HAP-1 (cell line): Measurements from ENCODE around the gene LMTK3.

Source experiments
- DNase-seq, 2 experiments: peaks; one replicate each; pipeline ENCODE4 v3.0.0-alpha.2; 2016 to 2020; ENCODE audit warnings: low spot score in 2 of 2
- H3K27me3 ChIP-seq: fragments of 250-450 bp; sonication (Bioruptor Pico); 2 replicates; pipeline ENCODE4 v1.5.1; 2020; ENCODE audit warnings: low read depth, mild to moderate bottlenecking, moderate library complexity
- H3K36me3 ChIP-seq: fragments of 250-450 bp; sonication (Bioruptor Pico); replicated peaks from 2 replicates; pipeline ENCODE4 v1.5.1; 2020; ENCODE audit warnings: mild to moderate bottlenecking
- H3K4me1 ChIP-seq: fragments of 250-450 bp; sonication (Bioruptor Pico); 2 replicates; pipeline ENCODE4 v1.5.1; 2020; ENCODE audit warnings: mild to moderate bottlenecking
- H3K4me3 ChIP-seq: fragments of 250-450 bp; sonication (Bioruptor Pico); 2 replicates; pipeline ENCODE4 v1.5.1; 2020; ENCODE audit warnings: mild to moderate bottlenecking, moderate library complexity
- H3K9me3 ChIP-seq: fragments of 250-450 bp; sonication (Bioruptor Pico); 2 replicates; pipeline ENCODE4 v1.5.1; 2020; ENCODE audit warnings: mild to moderate bottlenecking, moderate library complexity
- in situ Hi-C: fragments of 300-500 bp; cut with MboI; formaldehyde crosslinking; loops from 3 replicates; pipeline ENCODE4 v1.14.3; 2020; ENCODE audit warnings: low sequenced_read_pairs, inconsistent platforms, mixed read lengths

Gene LMTK3

GRCh38 chr19:48481846-48482639 lies 29.6 kb downstream of the LMTK3 start:
- no peaks in the 10 kb centered on the region for H3K9me3 ChIP-seq
- no peaks in the 10 kb centered on the region for H3K4me1 ChIP-seq
- H3K4me3 ChIP-seq, result no peak overlapping the region
- no peak for DNase-seq
- peaks cover 29% of the 10 kb centered on the region for H3K36me3 ChIP-seq
- in situ Hi-C loops, result no loop called here
- H3K27me3 ChIP-seq, result no peaks in the 10 kb centered on the region

- H3K9me3 ChIP-seq, result no peaks in the 10 kb centered on the region
- DNase-seq, result no peak
- in situ Hi-C loops, result no loop called here
- no peaks in the 10 kb centered on the region for H3K4me1 ChIP-seq
- no peaks in the 10 kb centered on the region for H3K27me3 ChIP-seq
- H3K36me3 ChIP-seq, result peaks cover 40% of the 10 kb centered on the region
- H3K4me3 ChIP-seq, result no peak overlapping the region
These were observed 30.8 kb downstream of the LMTK3 start for GRCh38 chr19:48480558-48481500.

GRCh38 chr19:48480183-48480557 lies 31.5 kb downstream of the LMTK3 start:
- DNase-seq, result no peak
- peaks cover 46% of the 10 kb centered on the region for H3K36me3 ChIP-seq
- H3K4me3 ChIP-seq, result no peak overlapping the region

GRCh38 chr19:48479686-48480085 lies 31.9 kb downstream of the LMTK3 start:
- Histone ChIP-seq H3K36me3 (peaks cover 51% of the 10 kb centered on the region), H3K27me3 (no peaks in the 10 kb centered on the region), H3K4me1 (no peaks in the 10 kb centered on the region), H3K9me3 (no peaks in the 10 kb centered on the region), H3K4me3 (no peak overlapping the region)
- no peak for DNase-seq
- in situ Hi-C loops, result no loop called here

More at GRCh38 chr19:48480183-48480557, 31.5 kb downstream of the LMTK3 start:
- Histone ChIP-seq H3K9me3 (no peaks in the 10 kb centered on the region), H3K4me1 (no peaks in the 10 kb centered on the region), H3K27me3 (no peaks in the 10 kb centered on the region)
- in situ Hi-C loops, result no loop called here

- H3K27me3 ChIP-seq, result no peaks in the 10 kb centered on the region
- DNase-seq, result no peak
- H3K4me3 ChIP-seq, result no peak overlapping the region
- H3K36me3 ChIP-seq, result peaks cover 62% of the 10 kb centered on the region
- no peaks in the 10 kb centered on the region for H3K9me3 ChIP-seq
- H3K4me1 ChIP-seq, result no peaks in the 10 kb centered on the region
- in situ Hi-C loops, result no loop called here
These were observed 33.0 kb downstream of the LMTK3 start for GRCh38 chr19:48478339-48479256.

- in situ Hi-C loops, result no loop called here
- H3K27me3 ChIP-seq, result no peaks in the 10 kb centered on the region
- H3K4me3 ChIP-seq, result no peak overlapping the region
- H3K9me3 ChIP-seq, result no peaks in the 10 kb centered on the region
- peaks cover 70% of the 10 kb centered on the region for H3K36me3 ChIP-seq
- no peaks in the 10 kb centered on the region for H3K4me1 ChIP-seq
- DNase-seq, result no peak
These were observed 33.8 kb downstream of the LMTK3 start for GRCh38 chr19:48477698-48478338.

GRCh38 chr19:48477067-48477685 lies 34.5 kb downstream of the LMTK3 start:
- in situ Hi-C loops, result no loop called here
- H3K36me3 ChIP-seq, result peaks cover 74% of the 10 kb centered on the region
- DNase-seq, result no peak
- H3K4me3 ChIP-seq, result no peak overlapping the region
- no peaks in the 10 kb centered on the region for H3K4me1 ChIP-seq
- no peaks in the 10 kb centered on the region for H3K27me3 ChIP-seq
- H3K9me3 ChIP-seq, result no peaks in the 10 kb centered on the region

- no peak overlapping the region for H3K4me3 ChIP-seq
- peaks cover 81% of the 10 kb centered on the region for H3K36me3 ChIP-seq
- no peak for DNase-seq
- H3K27me3 ChIP-seq, result no peaks in the 10 kb centered on the region
- in situ Hi-C loops, result no loop called here
- no peaks in the 10 kb centered on the region for H3K4me1 ChIP-seq
- no peaks in the 10 kb centered on the region for H3K9me3 ChIP-seq
These were observed 35.5 kb downstream of the LMTK3 start for GRCh38 chr19:48476176-48476575.

- Histone ChIP-seq H3K4me1 (no peaks in the 10 kb centered on the region), H3K27me3 (no peaks in the 10 kb centered on the region), H3K9me3 (no peaks in the 10 kb centered on the region), H3K36me3 (peaks cover 87% of the 10 kb centered on the region), H3K4me3 (no peak overlapping the region)
- in situ Hi-C loops, result no loop called here
- no peak for DNase-seq
These were observed 36.1 kb downstream of the LMTK3 start for GRCh38 chr19:48475369-48476068.

GRCh38 chr19:48474084-48474592 lies 37.5 kb downstream of the LMTK3 start:
- H3K4me3 ChIP-seq, result no peak overlapping the region
- H3K27me3 ChIP-seq, result no peaks in the 10 kb centered on the region
- peaks cover 83% of the 10 kb centered on the region for H3K36me3 ChIP-seq
- no peaks in the 10 kb centered on the region for H3K9me3 ChIP-seq
- DNase-seq, result no peak
- in situ Hi-C loops, result no loop called here
- no peaks in the 10 kb centered on the region; the same call in 1 of the 2 replicates for H3K4me1 ChIP-seq

GRCh38 chr19:48473161-48473966 lies 38.3 kb downstream of the LMTK3 start:
- Histone ChIP-seq H3K27me3 (no peaks in the 10 kb centered on the region), H3K36me3 (peaks cover 81% of the 10 kb centered on the region), H3K9me3 (no peaks in the 10 kb centered on the region), H3K4me3 (no peak overlapping the region), H3K4me1 (no peaks in the 10 kb centered on the region; the same call in none of the 2 replicates)
- in situ Hi-C loops, result no loop called here
- no peak for DNase-seq
